Skeletal muscle cell (primary cell): ENCODE results near the gene ADGRG3.
"Not testable (repeated sequence)": the region's sequence is repeated elsewhere in the genome, so short reads cannot be mapped to it uniquely, and the experiment has no call there.

Source experiments
- DNase-seq: peaks from one replicate; pipeline ENCODE4 v3.0.0-alpha.2; 2010; ENCODE audit warnings: low read depth
- H3K4me3 ChIP-seq: 2 replicates; pipeline ENCODE4 v1.5.1; 2011; ENCODE audit warnings: low read depth, mild to moderate bottlenecking, control low read depth, low read length, moderate library complexity

The ADGRG3 gene

DNA sequence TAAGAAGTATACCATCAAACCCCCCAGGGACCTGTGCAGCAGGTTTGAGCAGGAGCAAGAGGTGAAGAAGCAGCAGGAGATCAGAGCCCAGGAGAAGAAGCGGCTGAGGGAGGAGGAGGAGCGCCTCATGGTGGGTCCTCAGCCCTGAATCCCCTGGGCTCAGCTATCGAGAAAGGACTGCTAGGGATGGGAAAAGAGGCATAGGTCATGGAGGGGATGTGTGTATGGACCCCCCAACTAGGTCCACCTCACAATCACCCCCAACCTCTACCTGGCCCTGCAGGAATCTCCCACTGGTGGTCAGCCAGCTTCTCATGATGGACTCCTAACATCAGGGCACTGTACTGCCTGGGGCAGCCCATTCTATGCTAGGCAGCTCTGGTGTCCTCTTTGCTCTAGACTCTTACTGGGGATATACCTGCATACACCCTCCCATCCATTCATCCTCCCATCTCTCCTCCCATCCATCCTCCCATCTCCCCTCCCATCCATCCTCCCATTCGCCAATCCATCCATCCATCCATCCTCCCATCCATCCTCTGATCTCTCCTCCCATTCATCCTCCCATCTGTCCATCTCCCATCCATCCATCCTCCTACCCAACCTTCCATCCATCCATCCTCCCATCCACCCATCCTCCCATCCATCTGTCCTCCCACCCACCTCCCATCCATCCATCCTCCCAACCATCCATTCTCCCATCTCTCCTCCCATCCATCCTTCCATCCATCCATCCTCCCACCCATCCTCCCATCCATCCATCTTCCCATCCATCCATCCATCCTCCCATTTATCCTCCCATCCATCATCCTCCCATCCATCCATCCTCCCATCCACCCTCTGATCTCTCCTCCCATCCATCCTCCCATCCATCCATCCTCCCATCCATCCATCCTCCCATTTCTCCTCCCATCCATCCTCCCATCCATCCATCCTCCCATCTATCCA is 37.1 kb downstream of the ADGRG3 start:
- no peak overlapping the region for H3K4me3 ChIP-seq
- DNase-seq = no peak

DNA sequence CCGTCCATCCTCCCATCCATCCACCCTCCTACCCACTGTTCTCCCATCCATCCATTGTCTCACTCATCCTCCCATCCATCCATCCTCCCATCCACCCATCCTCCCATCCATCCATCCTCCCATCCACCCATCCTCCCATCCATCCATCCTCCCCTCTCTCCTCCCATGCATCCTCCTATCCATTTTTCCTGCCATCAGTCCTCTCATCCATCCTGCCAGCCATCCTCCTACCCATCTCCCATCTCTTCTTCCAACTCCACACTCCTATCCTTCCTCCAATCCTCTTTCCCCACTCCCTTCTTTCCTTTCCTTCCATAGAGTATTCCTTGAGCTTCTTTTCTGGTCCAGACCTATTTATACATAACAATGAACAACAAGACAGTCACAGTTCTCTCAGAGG is 38.6 kb downstream of the ADGRG3 start:
- no peak for DNase-seq
- no peak overlapping the region for H3K4me3 ChIP-seq

- no peak for DNase-seq
Measured at GRCh38 chr16:57707331-57707730, 39.2 kb downstream of the ADGRG3 start.

GRCh38 chr16:57708168-57708567 is 40.1 kb downstream of the ADGRG3 start:
- no peak overlapping the region for H3K4me3 ChIP-seq
- no peak for DNase-seq

More at GRCh38 chr16:57707331-57707730, 39.2 kb downstream of the ADGRG3 start:
- no peak overlapping the region for H3K4me3 ChIP-seq

DNA sequence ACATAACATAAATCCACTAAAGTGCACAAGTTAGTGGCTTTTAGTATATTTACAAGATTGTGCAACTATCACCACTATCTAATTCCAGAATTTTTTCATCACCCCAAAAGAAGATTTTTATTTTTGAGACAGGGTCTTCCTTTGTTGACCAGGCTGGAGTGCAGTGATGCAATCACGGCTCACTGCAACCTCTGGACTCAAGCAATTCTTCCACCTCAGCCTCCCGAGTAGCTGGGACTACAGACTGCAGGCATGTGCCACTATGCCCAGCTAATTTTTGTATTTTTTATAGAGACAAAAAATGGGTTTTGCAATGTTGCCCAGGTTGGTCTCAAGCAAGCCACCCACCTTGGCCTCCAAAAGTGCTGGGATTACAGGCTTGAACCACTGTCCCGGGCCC is 41.6 kb downstream of the ADGRG3 start:
- no peak overlapping the region for H3K4me3 ChIP-seq
- no peak for DNase-seq

GRCh38 chr16:57711346-57711745 is 43.2 kb downstream of the ADGRG3 start:
- no peak overlapping the region for H3K4me3 ChIP-seq
- no peak for DNase-seq

DNA sequence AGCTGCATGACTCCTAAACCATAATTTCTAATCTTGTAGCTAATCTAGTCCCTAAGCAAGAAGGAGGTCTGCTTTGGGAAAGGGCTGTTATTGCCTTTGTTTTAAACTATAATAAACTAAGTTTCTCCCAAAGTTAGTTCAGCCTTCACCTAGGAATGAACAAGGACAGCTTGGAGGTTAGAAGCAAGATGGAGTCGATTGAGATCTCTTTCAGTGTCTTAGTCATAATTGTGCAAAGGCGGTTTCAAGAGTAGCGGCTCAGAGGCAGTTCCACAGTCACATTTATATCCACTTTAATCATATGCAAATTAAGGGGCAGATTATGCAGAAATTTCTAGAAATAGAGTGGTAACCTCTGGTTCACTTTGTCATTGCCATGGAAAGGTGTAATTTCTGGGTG is 43.9 kb downstream of the ADGRG3 start:
- H3K4me3 ChIP-seq = no peak overlapping the region
- DNase-seq = no peak

GRCh38 chr16:57712569-57712968 is 44.5 kb downstream of the ADGRG3 start:
- not testable (repeated sequence) for DNase-seq, H3K4me3 ChIP-seq

- no peak overlapping the region for H3K4me3 ChIP-seq
Measured at GRCh38 chr16:57713596-57713995, 45.5 kb downstream of the ADGRG3 start.

GRCh38 chr16:57714047-57714446 is 45.9 kb downstream of the ADGRG3 start:
- DNase-seq = no peak
- H3K4me3 ChIP-seq = no peak overlapping the region

More at GRCh38 chr16:57713596-57713995, 45.5 kb downstream of the ADGRG3 start:
- DNase-seq = no peak

GRCh38 chr16:57720142-57720575 is 52.1 kb downstream of the ADGRG3 start:
- no peak overlapping the region for H3K4me3 ChIP-seq
- DNase-seq = no peak

DNA sequence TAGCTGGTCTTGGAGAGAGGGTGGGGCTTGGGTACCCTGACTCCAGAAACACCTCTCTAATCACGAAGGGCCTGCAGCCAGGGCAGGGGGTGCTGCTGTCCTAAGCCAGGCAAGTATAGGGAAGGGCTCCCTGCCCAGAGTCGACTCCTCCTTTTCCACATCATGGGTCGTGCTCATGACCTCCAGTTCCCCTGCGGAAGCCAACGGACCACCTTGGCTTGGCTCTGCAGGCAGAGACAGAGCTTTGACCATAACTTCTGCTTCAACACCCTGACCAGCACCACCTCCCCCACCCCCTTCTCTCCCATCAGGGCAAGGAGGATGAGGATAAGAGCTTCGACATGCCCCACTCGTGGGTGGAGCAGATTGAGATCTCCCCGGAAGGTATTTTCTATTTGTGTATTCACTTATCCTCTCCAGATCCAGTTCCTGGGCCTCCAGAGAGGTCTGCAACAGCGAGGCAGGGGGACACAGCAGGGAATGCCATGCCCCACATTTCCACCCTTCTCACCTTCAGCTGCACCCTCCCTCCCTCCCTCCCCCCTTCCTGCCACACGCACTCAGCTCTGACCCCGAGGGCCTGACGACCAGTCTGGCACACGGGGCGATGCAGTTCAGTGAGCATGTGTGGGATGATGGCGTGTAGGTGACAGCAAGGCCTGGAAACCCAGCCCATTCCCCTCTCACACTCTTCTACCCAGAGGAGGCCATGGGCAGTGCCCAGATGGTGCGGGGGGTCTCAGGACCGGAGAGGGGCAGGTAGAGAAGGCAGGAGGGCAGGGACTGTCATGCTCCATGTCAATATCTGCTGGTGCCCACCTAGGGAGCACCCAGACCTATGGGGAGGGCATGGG is 53.5 kb downstream of the ADGRG3 start:
- no peak for DNase-seq

DNA sequence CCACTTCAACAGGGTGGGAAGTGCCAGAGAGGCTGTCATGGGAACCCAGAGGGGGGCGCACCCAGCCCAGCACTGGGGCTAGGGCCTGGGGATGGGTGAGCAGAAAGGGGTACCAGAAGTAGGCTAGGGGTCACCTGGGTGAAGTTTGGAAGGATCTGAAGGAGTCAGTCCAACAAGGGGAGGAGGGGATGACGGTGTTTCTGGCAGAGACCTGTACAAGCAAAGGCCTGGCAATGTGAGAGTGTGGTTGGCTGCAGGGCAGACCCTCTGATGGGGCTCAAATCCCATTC is 54.0 kb downstream of the ADGRG3 start:
- H3K4me3 ChIP-seq = no peak overlapping the region
- DNase-seq = no peak

More for the DNA sequence above, 53.5 kb downstream of the ADGRG3 start:
- H3K4me3 ChIP-seq = no peak overlapping the region

GRCh38 chr16:57722651-57723050 is 54.5 kb downstream of the ADGRG3 start:
- no peak overlapping the region for H3K4me3 ChIP-seq
- DNase-seq = no peak

DNA sequence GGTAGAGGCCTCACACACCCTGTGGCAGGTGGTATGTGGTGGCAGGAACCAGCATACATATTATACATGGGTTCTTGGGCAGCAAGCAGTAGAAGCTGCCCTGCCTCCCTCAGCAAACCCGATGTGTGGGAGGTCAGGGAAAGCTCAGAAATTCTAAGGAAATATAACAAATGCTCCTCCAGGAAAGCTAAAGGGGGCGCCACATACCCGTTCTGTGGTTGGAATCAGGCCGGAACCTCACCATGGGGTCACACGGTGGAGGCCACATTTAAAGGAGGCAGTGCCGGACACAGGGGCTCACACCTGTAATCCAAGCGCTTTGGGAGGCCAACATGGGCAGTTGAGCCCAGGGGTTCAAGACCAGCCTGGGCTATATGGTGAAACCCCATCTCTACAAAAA is 55.1 kb downstream of the ADGRG3 start:
- H3K4me3 ChIP-seq = no peak overlapping the region
- DNase-seq = no peak

DNA sequence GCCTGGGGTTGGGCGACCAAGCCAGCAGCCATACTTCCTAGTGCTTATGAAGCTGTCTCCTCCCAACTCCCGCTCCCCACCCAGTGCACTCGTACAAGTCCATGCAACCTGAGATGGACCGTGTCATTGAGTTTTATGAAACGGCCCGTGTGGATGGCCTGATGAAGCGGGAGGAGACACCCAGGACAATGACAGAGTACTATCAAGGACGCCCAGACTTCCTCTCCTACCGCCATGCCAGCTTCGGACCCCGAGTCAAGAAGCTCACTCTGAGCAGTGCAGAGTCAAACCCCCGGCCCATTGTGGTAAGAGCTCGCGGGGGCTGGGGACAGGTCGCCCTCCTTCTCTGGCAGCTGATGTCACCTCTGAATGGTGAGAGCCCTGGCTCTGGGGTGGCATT is 56.4 kb downstream of the ADGRG3 start:
- H3K4me3 ChIP-seq = no peak overlapping the region
- DNase-seq = no peak

DNA sequence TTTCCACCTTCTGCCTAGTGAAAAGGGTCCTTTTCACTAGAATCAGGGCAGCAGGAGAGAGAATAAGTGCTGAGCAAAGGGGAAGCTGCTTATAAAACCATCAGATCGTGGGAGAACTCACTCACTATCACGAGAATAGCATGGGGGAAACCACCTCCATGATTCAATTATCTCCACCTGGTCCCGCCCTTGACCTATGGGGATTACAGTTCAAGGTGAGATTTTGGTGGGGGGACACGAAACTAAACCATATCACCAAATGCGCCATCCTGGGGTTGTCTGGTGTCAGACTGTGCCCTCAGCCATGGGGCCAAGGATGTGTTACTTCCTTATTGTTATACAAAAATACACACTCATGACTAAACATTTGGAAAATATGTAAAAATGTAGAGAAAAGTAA is 57.0 kb downstream of the ADGRG3 start:
- no peak for DNase-seq
- no peak overlapping the region for H3K4me3 ChIP-seq

- no peak for DNase-seq
- H3K4me3 ChIP-seq = no peak overlapping the region
Measured at GRCh38 chr16:57725554-57725953, 57.4 kb downstream of the ADGRG3 start.

GRCh38 chr16:57725976-57726375 is 57.9 kb downstream of the ADGRG3 start:
- DNase-seq = no peak
- no peak overlapping the region for H3K4me3 ChIP-seq

- no peak for DNase-seq
- H3K4me3 ChIP-seq = no peak overlapping the region
Measured at GRCh38 chr16:57726433-57726947, 58.4 kb downstream of the ADGRG3 start.
